Measurements from ENCODE around the gene EMID1.
"Not testable (repeated sequence)": the region's sequence is repeated elsewhere in the genome, so short reads cannot be mapped to it uniquely, and the experiment has no call there.

The EMID1 gene

GRCh38 chr22:29226351-29226981 lies 20.8 kb downstream of the EMID1 start:
- no peaks in the 10 kb centered on the region for H3K4me1 Mint-ChIP-seq
- no peaks in the 10 kb centered on the region for H3K9me3 Mint-ChIP-seq

GRCh38 chr22:29230972-29231875 lies 25.5 kb downstream of the EMID1 start:
- Mint-ChIP-seq H3K9me3 (peaks cover 0 to 7% of the 10 kb centered on the region in 2 donors), H3K27ac (no peak overlapping the region), H3K27me3 (no peaks in the 10 kb centered on the region), H3K4me3 (no peak overlapping the region), H3K4me1 (no peaks in the 10 kb centered on the region)
- ATAC-seq (peak; percentile 9), DNase-seq (no peak)

More at GRCh38 chr22:29226351-29226981, 20.8 kb downstream of the EMID1 start:
- no peak overlapping the region for H3K27ac Mint-ChIP-seq
- no peak for DNase-seq
- H3K27me3 Mint-ChIP-seq, result no peaks in the 10 kb centered on the region
- H3K4me3 Mint-ChIP-seq, result no peak overlapping the region
- no peak for ATAC-seq

- Mint-ChIP-seq H3K9me3 (peaks cover 0 to 7% of the 10 kb centered on the region in 2 donors), H3K4me1 (no peaks in the 10 kb centered on the region), H3K4me3 (no peak overlapping the region), H3K27me3 (no peaks in the 10 kb centered on the region), H3K27ac (peak overlapping the region in 1 of 2 donors; percentile 17)
- ATAC-seq, result peak; percentile 15
- DNase-seq, result no peak
Measured at GRCh38 chr22:29231971-29232959, 26.6 kb downstream of the EMID1 start.

- Mint-ChIP-seq H3K27ac (no peak overlapping the region), H3K9me3 (peaks cover 0 to 7% of the 10 kb centered on the region in 2 donors), H3K27me3 (no peaks in the 10 kb centered on the region), H3K4me1 (no peaks in the 10 kb centered on the region), H3K4me3 (no peak overlapping the region)
- ATAC-seq (no peak), DNase-seq (no peak)
Measured at GRCh38 chr22:29233277-29233877, 27.7 kb downstream of the EMID1 start.

GRCh38 chr22:29240481-29240880 lies 34.8 kb downstream of the EMID1 start:
- H3K4me3 Mint-ChIP-seq, H3K4me1 Mint-ChIP-seq, ATAC-seq, H3K27ac Mint-ChIP-seq, DNase-seq: not testable (repeated sequence)
- Mint-ChIP-seq H3K27me3 (peaks cover 36% of the 10 kb centered on the region), H3K9me3 (peaks cover 21 to 36% of the 10 kb centered on the region in 2 donors)

- Mint-ChIP-seq H3K4me3 (no peak overlapping the region), H3K9me3 (peaks cover 18 to 32% of the 10 kb centered on the region in 2 donors), H3K27me3 (peaks cover 38% of the 10 kb centered on the region), H3K4me1 (peaks cover 9% of the 10 kb centered on the region), H3K27ac (peak overlapping the region in 1 of 2 donors; percentile 25)
- DNase-seq (no peak), ATAC-seq (no peak)
Measured at GRCh38 chr22:29243874-29244446, 38.3 kb downstream of the EMID1 start.

GRCh38 chr22:29244785-29245625 lies 39.3 kb downstream of the EMID1 start:
- Mint-ChIP-seq H3K27me3 (peaks cover 34% of the 10 kb centered on the region), H3K9me3 (peaks cover 12 to 22% of the 10 kb centered on the region in 2 donors), H3K4me1 (peaks cover 9% of the 10 kb centered on the region), H3K4me3 (no peak overlapping the region), H3K27ac (no peak overlapping the region)
- DNase-seq, result no peak
- ATAC-seq, result peak; percentile 20

GRCh38 chr22:29245626-29246385 lies 40.1 kb downstream of the EMID1 start:
- Mint-ChIP-seq H3K4me1 (peaks cover 9% of the 10 kb centered on the region), H3K9me3 (peaks cover 12 to 14% of the 10 kb centered on the region in 2 donors), H3K27me3 (peaks cover 30% of the 10 kb centered on the region), H3K4me3 (no peak overlapping the region), H3K27ac (no peak overlapping the region)
- peak; percentile 93 for ATAC-seq
- DNase-seq, result peak; percentile 64 to 73

GRCh38 chr22:29247891-29248290 lies 42.2 kb downstream of the EMID1 start:
- not testable (repeated sequence) for H3K27ac Mint-ChIP-seq, DNase-seq, H3K4me3 Mint-ChIP-seq, ATAC-seq, H3K4me1 Mint-ChIP-seq, H3K9me3 Mint-ChIP-seq
- peaks cover 35% of the 10 kb centered on the region for H3K27me3 Mint-ChIP-seq

GRCh38 chr22:29251265-29251664 lies 45.6 kb downstream of the EMID1 start:
- H3K9me3 Mint-ChIP-seq, result no peaks in the 10 kb centered on the region
- H3K4me1 Mint-ChIP-seq, result no peaks in the 10 kb centered on the region
- no peak overlapping the region for H3K27ac Mint-ChIP-seq
- ATAC-seq, result no peak
- no peak overlapping the region for H3K4me3 Mint-ChIP-seq
- no peak for DNase-seq
- H3K27me3 Mint-ChIP-seq, result peaks cover 8% of the 10 kb centered on the region

- no peak for ATAC-seq
- H3K27ac Mint-ChIP-seq, result no peak overlapping the region
- no peak for DNase-seq
- peaks cover 8% of the 10 kb centered on the region for H3K27me3 Mint-ChIP-seq
- H3K4me3 Mint-ChIP-seq, result no peak overlapping the region
- H3K4me1 Mint-ChIP-seq, result no peaks in the 10 kb centered on the region
- H3K9me3 Mint-ChIP-seq, result no peaks in the 10 kb centered on the region
Measured at GRCh38 chr22:29251981-29252911, 46.5 kb downstream of the EMID1 start.

- no peaks in the 10 kb centered on the region for H3K4me1 Mint-ChIP-seq
- H3K9me3 Mint-ChIP-seq, result no peaks in the 10 kb centered on the region
- peaks cover 8% of the 10 kb centered on the region for H3K27me3 Mint-ChIP-seq
- DNase-seq, result no peak
- H3K27ac Mint-ChIP-seq, result peak overlapping the region in 1 of 2 donors; percentile 55
- no peak for ATAC-seq
- no peak overlapping the region for H3K4me3 Mint-ChIP-seq
Measured at GRCh38 chr22:29253561-29254285, 48.0 kb downstream of the EMID1 start.
